ENCODE data around the gene SLC22A7.

GRCh38 chr6:43308990-43309477, 11.0 kb downstream of the SLC22A7 start:
- TF ChIP-seq YY1 (IDR thresholded peaks at IDR 0.05; ENCODE audit: insufficient read depth, insufficient read length) = no peak
- TF ChIP-seq ZNF274 (IDR thresholded peaks at IDR 0.05; ENCODE audit: low read depth, low read length) = no peak
